Measurements from ENCODE around the gene PURA.

Gene PURA

DNA sequence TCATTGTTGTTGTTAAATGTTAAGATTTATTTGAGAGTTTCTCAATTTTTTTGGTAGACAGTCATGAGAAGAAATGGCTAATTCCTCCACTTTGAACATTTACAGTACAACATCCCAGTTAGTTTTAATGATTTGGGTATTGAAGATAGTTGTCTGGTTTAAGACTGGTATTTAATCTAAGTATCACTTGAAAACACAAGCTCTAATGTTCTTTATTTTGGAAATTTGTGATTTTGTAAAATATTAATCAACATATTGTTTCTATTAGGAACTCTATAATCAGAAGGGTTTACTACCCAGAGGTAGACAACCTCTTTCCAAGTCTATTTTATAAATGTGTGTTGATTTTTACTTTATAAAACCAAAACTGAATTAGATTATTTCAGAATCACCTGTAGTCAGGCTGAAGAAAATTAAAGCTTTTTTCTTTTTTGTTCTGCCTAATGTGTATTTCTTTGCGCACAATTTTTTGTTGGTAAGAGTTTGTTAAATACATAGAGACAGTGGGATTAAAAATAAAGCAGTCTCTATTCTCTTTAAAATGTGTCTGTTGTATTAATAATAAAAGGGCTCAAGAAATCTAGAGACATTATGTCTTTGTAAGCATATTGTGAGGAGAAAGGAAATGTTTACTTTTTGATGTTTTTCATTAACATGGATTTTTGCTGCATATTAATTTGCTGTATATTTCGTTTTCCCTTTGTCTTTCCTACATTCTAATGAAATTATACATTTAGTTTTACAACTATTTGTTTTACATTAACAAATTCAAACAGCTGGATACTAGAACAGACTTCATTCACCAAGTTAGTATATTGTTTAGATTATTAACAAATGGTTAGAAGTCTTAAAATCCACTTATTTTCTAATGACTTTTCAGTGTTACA is 3.9 kb upstream of the PURA start:
- DNase-seq (ENCODE audit: low read depth, low spot score) = no peak

DNA sequence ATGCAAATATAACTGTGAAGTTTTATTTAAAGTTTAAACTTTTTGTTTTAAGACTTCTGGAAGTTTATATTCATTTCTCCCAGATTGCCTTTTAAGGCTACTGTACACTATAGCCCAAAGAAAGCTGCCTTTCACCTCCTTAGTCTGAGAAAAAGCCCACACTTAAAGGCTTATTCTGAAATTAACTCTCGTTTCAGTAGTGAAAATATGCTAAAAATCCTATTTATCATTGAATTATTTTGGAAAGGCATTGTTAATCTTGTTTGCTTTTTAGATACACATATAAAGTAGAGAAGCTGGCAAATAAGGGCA is 3.3 kb upstream of the PURA start:
- DNase-seq (ENCODE audit: low read depth, low spot score) = no peak

DNA sequence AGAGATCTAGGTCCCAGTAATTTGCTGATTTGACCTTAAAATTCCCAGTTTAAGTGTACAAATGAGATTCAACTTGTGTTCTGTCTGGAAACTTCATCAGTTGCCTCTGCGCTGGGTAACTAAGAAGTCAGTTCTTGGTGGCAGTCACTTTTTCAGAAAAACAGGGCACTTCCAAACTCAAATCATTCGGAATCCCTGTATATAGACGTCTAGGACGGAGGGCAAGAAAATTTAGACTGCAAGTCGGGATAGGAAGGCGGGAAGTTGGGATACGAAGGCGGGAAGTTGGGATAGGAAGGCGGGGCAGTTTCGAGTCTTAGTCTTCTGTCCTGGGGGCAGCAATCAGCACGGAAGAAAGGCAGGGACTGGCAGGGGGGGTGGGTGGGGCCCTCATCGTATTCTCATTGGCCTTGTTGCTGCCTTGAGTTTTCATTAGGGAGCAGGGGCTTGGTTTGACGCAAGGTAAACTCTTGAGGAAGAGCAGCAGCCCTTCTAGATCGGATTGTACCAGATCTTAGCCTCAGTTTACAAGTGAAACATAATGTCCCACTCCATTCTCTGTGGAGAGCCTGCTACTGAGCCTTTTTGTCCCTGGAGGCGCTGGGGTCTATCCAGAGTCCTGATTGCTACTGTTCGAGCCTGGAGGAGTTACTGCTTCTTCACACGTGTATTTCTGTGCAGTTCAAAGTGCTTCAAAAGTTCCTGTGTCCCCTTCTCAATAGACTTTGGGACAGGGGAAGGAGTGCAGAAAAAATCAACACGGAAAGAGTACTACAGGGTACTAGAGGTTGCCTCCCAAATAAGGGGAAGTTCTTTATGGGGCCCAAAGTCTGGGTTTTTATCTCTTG is 2.7 kb upstream of the PURA start:
- no peak for DNase-seq (ENCODE audit: low read depth, low spot score)

DNA sequence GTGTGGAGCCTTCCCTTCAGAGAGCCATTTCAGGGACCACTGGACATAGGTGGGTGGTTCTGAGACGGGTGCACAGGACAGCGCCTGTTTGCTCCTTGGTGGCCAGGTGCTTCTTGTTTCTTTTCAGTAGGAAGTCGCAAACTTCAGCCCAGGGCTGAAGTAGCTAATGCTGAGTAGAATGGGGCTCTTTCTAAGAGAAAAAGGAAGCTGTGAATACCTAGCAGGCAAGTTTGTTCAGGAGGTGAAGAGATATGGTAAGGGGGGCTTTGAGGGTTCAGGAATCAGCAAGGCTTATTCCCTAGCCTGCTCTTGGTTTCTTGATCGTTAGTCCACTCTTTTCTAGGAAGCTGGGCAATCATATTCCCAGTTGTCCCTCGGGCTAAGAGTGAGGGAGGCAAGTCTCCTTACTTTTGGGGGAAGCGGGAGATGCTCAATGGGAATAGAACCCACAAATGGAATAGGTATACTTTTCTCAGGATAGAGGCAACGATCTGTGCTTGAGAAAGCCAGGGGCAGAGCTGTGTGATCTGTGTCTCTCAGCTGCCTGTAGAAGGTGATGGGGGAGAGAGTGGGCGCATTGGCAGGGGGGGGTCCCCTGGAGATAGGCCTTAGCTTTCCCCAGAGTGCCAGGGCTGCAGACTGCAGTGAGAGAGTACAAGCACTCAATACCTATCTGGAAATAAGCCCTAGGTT is 1.9 kb upstream of the PURA start:
- DNase-seq (ENCODE audit: low read depth, low spot score) = no peak

DNA sequence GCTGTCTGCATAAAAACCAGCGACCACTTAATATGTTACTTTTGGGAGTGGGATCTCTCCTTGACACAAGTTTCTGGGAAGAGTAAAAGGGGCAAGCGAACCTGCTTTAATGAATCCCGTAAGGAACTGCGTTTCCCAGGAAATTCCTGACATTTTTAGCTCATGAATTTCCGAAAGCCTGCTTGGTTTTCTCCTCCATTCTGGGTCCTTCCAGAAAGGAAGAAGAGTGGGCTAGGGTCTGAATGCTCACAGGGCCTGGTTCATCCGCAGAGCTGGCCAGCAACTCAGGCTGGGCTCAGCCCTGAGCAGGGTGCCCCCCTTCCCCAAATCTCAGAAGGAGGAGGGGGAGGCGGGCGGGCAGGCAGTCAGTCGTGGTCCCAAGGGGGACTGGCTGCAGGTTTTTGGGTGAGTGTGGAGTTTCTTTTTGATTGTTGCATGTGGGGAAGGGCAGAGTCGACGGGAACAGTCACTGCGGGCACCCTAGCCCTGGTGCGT is 1.2 kb upstream of the PURA start:
- no peak for DNase-seq (ENCODE audit: low read depth, low spot score)

DNA sequence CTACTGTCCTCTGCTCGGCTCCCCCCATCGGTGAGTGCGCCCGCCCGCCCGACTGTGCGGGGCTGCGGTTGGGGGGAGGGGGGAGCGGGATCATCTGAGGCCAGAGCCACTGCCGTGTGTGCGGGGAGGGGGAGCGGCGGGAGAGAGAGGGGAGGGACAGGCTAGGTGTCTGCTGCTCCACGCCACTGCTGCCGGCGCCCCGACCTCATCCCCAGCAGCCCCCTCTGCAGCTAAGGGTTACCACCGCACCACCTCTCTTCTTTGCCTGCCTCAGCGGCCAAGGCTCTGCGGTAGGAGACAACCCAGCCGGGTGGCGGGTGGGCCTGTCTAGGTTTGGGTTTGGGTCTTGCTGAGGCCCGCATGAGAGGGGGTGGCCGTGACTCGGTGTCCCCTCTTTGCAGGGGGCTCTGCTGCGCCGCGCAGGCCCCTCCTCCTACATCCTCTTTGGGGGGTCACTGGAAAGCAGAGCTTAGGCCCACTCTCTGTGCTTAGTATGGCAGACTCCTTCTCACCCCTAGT is 670 bp upstream of the PURA start:
- DNase-seq (ENCODE audit: low read depth, low spot score) = no peak

DNA sequence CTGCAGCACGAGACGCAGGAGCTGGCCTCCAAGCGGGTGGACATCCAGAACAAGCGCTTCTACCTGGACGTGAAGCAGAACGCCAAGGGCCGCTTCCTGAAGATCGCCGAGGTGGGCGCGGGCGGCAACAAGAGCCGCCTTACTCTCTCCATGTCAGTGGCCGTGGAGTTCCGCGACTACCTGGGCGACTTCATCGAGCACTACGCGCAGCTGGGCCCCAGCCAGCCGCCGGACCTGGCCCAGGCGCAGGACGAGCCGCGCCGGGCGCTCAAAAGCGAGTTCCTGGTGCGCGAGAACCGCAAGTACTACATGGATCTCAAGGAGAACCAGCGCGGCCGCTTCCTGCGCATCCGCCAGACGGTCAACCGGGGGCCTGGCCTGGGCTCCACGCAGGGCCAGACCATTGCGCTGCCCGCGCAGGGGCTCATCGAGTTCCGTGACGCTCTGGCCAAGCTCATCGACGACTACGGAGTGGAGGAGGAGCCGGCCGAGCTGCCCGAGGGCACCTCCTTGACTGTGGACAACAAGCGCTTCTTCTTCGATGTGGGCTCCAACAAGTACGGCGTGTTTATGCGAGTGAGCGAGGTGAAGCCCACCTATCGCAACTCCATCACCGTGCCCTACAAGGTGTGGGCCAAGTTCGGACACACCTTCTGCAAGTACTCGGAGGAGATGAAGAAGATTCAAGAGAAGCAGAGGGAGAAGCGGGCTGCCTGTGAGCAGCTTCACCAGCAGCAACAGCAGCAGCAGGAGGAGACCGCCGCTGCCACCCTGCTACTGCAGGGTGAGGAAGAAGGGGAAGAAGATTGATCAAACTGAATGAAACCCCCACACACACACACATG is 654 bp downstream of the PURA start:
- DNase-seq (ENCODE audit: low read depth, low spot score) = no peak

DNA sequence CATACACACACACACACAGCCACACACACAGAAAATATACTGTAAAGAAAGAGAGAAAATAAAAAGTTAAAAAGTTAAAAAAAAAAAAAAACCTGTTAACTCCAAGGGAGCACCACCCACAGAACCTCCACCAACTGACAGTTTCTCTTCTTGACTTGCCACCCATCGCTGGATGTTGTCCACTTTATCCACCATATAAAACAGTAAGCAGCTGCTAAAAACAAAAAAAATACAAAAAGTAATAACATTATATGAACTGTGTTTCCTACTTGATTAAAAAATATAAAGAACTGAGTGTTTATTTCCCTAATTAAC is 1.2 kb downstream of the PURA start:
- DNase-seq (ENCODE audit: low read depth, low spot score) = no peak

DNA sequence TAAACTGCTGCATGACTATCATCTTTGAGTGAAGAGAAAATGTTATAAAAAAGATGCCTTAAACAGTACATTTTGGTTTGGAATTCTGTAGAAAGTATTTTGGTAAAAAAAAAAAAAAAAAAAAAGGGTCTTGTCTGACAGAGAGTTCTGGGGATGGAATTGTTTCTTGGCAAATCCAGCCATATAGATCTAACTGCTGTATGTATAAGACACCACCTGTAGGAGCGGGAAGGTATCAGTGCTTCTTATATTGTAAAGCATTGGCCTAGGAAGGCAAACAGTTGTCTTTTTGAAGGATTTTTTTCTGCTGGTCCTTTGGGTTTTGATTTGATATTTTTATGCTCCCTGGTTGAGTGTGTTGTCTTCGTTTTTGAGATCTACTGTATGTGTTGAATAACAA is 2.8 kb downstream of the PURA start:
- no peak for DNase-seq (ENCODE audit: low read depth, low spot score)

DNA sequence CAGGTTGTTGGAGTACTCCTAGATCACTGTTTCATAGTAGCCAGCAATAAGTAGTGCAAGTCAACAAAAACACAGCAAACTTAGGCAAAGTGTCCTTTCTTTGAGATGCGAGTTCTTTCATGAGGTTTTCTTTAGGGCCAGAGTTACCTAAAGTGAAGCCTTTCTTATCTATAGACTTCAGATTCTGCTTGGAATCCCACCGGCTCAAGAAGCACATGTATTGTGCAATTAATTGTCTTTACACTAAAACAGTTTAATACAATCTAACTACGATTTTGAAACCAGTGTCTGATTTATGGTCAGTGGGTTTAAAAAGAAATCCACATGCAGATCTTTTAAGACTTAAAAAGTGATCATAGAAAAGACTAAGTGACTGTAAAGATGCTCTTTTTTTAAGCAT is 3.6 kb downstream of the PURA start:
- DNase-seq (ENCODE audit: low read depth, low spot score) = no peak

DNA sequence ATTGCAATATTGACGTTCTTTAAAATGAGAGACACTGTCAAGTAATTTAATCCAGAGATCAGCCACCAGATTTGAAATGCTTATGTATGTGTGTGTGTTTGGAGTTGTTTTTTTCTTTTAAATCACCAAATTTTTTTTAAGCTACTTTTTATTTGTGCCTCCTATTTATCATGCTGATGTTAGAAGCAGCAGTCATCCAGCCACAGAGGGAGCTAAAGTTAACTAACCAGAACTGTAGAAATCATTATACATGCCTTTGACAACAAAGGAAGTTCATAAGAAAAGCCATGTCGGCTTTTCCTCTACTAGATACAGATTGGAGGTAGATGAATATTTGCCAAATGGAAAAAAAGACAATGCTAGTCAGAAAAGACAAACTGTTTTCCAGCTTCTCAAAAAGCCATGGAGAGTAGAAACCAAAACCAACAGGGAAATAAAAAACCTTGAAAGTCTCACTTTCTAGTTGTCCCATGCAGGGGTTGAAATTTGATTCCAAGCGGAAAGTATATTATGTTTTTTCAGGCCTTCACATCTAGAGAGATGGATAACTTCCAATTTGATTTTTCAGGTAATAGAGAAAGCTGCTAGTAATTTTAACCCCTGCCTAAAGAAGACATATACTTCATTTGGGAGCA is 4.5 kb downstream of the PURA start:
- DNase-seq (ENCODE audit: low read depth, low spot score) = no peak

DNA sequence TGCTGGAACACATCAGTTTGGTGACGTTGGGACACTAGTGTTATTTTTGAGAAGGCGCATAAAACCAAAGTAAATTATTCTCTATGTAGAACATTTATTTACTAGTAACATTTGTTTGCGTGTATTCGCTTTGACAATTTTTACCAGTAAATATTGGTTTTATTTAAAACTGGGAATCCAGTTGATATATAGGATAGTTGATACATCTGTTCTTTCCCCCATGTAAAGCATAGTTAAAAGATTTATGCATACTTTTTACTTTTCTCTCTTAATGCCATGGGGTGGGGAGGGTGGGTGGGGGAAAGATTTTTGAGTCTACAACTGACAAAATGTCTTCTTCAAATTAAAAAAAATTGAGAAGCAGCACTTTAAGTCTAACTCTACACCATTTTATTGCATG is 11.7 kb downstream of the PURA start, which contains the start of gene IGIP:
Gene IGIP (plus strand): TSS at position 301 of the 400 bp plus-strand sequence. CDS start 2,540 bp downstream, outside the sequence.
- no peak for DNase-seq (ENCODE audit: low read depth, low spot score)

DNA sequence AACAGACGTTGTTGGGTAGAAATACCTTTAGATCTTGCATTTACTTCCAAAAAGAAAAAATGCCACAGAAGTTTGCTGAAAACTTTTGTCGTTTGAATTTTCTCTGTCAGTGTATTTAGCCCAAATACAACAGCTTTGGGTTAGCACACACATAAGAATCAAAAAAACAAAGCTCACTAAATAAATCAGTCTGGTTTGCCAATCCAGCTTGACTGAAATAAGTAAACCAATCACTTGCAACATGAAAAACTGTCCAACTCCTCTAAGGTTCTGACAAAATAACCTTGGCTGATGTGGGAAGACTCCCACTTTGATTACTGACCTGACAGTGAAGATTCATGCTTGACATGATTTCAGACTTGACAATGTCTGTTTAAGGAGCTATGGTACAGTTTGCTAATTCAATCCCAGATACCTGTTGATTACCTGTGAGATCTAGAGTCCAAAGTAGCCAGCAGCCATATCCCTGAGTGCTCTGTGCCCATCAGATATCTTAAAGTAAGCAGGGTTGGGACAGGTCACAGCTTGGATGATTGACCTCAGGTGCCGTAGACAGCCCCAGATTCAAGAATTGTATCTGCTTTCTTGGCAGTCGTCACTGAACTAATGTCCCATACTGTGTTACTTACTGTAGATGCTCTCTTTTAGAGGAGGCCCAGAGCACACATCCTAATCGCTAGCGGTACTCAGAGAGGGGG is 12.6 kb downstream of the PURA start:
- DNase-seq (ENCODE audit: low read depth, low spot score) = no peak

DNA sequence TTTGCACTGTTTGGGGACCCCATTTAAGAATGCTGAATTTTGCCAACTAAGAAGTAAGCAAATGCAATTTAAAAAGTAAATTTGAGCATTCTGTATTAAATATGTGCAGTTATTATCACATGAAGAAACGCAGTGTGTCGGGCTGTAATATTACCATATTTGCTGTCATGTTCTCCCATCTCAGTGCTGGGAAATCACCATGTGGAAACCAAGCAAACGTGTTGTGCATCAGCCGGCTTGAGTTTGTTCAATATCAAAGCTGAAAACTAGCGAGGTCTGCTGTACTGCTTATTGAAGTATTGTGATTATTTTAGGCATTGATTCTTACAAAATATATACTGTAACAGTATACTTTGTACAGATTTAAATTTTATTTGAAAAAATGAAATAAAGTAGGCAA is 14.5 kb downstream of the PURA start:
- DNase-seq (ENCODE audit: low read depth, low spot score) = no peak

DNA sequence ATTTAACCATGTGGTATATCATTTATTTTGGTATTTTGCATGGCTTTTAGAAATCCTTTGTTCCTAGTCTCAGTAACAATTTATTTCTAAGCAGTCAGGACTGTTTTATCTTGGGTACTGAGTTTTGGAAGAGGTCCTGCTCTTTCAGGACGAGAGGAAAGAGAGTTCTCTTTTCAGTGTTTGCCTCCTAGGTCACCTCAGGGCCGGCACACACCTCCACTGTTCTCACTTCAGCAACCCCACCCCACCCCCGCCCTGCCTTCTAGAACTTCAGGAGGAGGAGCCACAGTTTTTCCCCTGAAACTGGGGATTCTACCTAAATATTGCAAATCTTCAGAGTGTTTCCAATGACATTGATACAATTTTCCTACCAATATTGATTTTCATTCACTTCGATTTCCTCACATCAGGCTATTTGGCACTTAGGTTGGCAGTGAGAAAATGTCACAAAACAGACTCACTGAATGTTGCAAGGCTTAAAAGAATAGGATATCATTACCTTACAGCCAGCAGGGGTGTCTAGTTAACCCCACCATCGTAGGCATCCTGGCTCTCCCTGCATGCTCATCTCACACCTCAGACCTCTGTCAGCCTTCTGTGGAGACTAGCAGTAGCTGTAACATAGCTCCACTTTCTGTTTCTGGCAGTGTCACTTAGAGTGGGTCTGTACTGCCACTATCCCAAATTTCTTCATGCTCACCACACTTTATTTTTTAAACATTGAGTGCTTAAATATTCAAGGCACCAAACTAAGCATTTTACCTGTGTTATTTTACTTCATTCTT is 17.2 kb downstream of the PURA start:
- no peak for DNase-seq (ENCODE audit: low read depth, low spot score)

DNA sequence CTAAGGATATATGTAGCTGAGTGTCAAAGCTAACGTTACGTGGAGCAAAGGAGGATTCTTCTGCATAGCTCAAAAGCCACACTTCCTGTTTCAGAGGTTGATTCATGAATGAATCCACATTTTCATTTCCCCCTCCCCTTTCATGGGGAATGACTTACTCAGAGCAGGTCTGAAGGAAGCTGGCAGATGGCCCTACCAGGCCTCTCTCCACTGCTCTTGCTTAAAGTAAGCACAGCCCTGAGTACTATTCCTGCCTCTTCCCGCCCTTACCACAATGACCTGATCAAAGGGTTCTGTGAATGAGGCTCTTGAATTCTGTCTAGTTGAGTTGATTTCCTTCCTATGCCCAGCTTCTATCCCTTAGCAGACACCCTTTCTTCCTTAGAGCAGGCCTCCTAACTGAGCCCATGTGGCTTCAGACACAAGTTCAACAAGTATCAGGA is 18.1 kb downstream of the PURA start:
- DNase-seq (ENCODE audit: low read depth, low spot score) = no peak

DNA sequence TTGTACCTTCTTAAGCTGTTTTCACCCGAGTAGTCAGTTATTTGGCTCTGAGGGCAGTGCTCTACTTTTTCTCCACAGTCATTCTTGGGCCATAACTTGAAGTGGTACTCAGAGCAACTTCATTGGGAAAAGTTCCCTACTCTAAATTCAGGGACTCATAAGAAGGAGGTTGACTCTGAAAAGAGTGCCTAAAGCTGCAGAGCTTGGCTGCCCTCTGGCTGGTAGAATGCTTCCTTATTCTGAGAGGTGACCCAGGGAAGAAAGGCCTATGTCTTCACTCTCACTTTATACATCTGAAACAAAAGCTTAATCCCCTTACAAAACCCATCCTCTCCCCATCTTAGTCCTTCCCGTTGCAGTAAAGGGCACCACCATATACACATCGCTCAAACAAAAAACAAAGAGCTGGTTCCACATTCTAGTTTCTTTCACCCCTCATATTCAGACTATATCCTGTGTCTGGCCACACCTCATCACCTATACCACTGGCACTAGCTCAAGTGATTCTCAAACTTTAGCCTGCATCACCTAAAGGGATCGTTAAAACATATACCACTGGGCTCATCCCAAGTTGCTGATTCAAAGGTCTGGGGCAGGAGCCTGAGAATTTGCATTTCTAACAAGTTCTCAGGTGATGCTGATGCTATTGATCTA is 19.7 kb downstream of the PURA start:
- no peak for DNase-seq (ENCODE audit: low read depth, low spot score)

DNA sequence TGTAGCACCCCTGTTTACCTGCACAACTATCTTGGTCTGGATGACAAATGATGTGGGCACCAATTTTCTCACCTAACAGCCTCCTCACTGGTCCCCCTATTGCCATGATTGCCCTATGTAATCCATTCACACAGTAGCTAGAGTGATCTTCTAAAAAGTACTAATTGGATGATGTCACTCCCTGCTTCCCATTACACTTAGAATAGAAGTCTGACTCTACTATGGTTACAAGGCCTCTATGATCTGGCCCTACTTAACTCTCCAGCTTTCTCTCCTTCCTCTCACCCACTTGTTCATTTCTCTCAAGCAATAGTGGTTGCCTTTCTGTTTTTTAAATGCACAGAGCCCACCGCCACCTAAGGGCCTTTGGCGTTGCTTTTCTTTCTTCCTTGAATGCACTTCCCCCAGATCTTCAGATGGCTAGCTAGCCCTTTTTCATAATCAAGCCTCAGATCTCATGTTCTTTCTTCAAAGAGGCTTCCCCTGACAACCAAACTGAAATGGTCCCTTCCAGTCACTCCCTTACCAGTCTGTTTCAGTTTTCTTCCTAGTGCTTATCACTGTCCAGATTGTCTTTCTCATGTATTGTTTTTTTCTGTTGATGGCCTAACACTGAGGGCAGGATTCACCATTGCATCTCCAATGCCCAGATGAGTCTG is 20.5 kb downstream of the PURA start:
- no peak for DNase-seq (ENCODE audit: low read depth, low spot score)
